G401 (cell line): ENCODE results near the gene GALNTL6. TPM values are rescaled to one million over a fixed set of nuclear protein-coding genes. Genes with fewer than 3 reads are reported as not detected.

Source experiments
- DNase-seq: peaks from one replicate; pipeline ENCODE4 v3.0.0-alpha.2; 2015; ENCODE audit warnings: low spot score
- in situ Hi-C: cut with HindIII; loops from 2 replicates; pipeline ENCODE4 v1.10.0; 2016; ENCODE audit warnings: low sequenced_read_pairs, mixed read lengths
- total RNA-seq: library from RNA; depleted of rRNA; stranded (reverse); fragments of >200 nt; shearing (Covaris generic); gene quantifications from 2 replicates; pipeline ENCODE4 v1.2.3, GENCODE V29; 2014

Gene GALNTL6
- total RNA-seq, 1 experiment from 2014 or later: not detected

DNA sequence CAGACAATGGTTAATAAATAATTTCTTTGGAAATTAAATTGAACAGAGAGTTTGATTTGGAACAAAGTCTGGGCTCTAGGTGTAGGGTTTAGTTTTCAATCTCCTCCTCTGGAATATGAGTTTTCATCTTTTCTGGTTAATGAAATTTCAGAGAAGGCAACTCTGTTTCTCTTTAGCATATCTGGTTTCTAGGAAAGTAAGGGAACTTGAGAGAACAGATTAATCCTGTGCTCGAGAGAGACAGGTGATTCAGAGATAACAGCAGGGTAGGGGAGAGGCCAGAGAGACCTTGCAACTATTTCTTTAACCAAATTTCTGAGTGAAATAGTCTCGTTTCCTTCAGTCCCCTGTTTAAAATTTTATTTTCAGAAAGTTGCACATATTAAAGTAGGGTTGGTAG is 275.4 kb downstream of the GALNTL6 start:
- in situ Hi-C loops: no loop called here
- DNase-seq: no peak

GRCh38 chr4:172095161-172095560 is 282.0 kb downstream of the GALNTL6 start:
- in situ Hi-C loops: no loop called here
- DNase-seq: no peak

GRCh38 chr4:172096786-172097185 is 283.6 kb downstream of the GALNTL6 start:
- DNase-seq: no peak
- in situ Hi-C loops: no loop called here

GRCh38 chr4:172099376-172099775 is 286.2 kb downstream of the GALNTL6 start:
- in situ Hi-C loops: no loop called here

GRCh38 chr4:172103456-172103855 is 290.3 kb downstream of the GALNTL6 start:
- no peak for DNase-seq
- in situ Hi-C loops: no loop called here

More at GRCh38 chr4:172099376-172099775, 286.2 kb downstream of the GALNTL6 start:
- no peak for DNase-seq

- in situ Hi-C loops: no loop called here
- no peak for DNase-seq
Measured at GRCh38 chr4:172104539-172104938, 291.3 kb downstream of the GALNTL6 start.

DNA sequence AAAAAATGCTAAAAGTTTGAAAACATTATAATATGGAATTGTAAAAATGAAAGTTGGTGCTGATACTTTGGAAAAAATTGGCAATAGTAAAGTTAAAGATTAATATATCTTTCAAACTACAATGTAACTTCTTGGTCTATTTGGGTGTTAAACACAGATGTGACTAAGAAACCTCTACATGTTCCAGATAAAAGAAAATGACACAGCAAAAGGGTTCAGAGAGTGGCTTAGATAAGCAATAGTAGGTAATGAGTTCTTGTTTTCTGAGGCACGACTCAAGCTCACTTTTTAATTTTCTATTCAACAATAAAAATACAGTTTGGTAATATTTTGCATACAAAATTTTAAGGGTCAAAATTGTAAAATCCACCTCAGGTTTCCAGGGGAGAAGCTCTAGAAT is 292.7 kb downstream of the GALNTL6 start:
- in situ Hi-C loops: no loop called here

DNA sequence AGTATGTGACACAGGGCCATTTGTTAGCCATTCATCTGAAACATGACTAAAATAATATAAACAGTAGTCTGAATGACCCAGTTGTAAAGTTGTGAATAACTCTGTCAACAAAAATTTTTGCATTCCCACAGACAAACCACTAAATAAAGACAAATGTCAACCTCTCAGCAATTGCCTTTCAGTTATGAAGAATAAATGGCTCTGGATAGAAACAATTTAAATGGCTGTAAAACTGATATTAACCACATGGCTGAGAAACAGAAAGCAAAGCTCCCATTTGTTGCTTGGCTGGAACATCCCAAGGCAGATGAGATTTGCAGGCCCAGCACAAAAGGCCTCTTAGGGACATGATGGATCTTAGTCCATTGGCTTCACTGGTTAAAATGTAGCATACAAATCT is 296.3 kb downstream of the GALNTL6 start:
- no peak for DNase-seq
- in situ Hi-C loops: no loop called here

More for the DNA sequence above, 292.7 kb downstream of the GALNTL6 start:
- no peak for DNase-seq

DNA sequence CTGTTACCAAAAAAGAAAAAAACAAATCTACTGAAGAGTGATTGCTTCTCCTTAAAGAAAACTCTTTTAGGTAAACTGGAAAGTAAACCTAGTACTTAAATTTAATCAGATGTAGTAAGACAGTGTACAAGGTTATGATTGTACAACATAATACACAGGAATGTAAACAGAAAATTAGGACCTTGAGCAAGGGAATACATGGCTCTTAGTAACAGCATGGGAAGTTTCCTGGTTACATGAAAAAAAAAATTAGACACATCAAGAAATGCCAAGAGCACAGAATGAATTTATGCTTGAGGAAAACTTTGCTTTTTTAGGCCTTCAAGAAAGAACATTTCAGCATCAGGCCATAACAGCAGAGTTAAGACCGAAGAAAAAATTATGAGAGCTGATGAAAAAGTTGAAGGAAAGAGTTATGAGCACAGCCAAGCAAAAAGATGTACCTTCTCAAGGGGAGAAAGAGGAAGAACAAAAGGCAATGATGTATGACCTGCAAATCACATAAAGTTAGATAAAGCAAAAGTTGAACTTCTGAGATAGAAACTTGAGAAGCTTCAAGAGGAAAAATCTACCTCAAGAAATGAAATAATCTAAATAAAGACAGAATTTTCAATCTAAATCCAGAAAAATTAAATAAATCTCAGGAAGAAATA is 311.6 kb downstream of the GALNTL6 start:
- no peak for DNase-seq
- in situ Hi-C loops: no loop called here

DNA sequence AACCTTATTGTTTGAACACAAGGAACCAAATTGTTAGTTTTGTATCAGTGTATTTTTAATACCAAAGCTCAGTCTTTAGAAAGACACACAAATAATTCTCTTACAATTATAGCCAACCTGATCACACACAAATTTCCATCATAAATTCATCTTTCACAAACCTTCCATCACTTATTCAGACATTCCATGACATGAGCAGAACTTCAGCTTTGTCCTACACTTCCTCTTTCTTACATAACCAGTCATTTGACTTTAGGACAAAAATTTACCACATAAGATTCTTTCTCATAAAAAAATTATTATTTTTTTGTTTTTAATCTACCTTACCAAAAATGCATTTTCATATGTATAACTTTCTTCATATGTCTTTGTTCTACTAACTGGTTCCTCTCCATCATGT is 312.2 kb downstream of the GALNTL6 start:
- in situ Hi-C loops: no loop called here

GRCh38 chr4:172127168-172127567 is 314.0 kb downstream of the GALNTL6 start:
- DNase-seq: no peak
- in situ Hi-C loops: no loop called here

More for the DNA sequence above, 312.2 kb downstream of the GALNTL6 start:
- DNase-seq: no peak

GRCh38 chr4:172129593-172129992 is 316.4 kb downstream of the GALNTL6 start:
- DNase-seq: no peak
- in situ Hi-C loops: no loop called here

DNA sequence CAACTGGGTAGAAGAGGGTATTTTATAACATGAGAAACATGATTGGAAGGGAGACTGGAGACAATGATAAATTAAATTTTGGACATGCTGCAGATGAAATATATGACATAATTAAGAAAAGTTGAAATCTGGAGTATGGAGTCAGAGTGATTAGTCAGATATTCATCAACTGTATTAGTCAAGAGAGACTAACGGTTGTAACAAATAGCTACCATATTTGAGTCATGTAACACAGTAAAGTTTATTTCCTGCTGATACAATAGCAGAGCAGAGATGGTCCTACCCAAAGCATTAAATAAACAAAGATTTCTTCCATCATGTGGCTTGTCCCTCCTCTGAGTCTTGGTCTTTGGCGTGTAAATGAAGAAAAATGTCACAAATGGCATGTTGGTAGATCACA is 321.3 kb downstream of the GALNTL6 start:
- DNase-seq: no peak
- in situ Hi-C loops: no loop called here

- in situ Hi-C loops: no loop called here
Measured at GRCh38 chr4:172141025-172141424, 327.8 kb downstream of the GALNTL6 start.

GRCh38 chr4:172142281-172142741 is 329.1 kb downstream of the GALNTL6 start:
- no peak for DNase-seq
- in situ Hi-C loops: no loop called here

More at GRCh38 chr4:172141025-172141424, 327.8 kb downstream of the GALNTL6 start:
- no peak for DNase-seq

GRCh38 chr4:172143605-172144314 is 330.6 kb downstream of the GALNTL6 start:
- DNase-seq: no peak
- in situ Hi-C loops: no loop called here

DNA sequence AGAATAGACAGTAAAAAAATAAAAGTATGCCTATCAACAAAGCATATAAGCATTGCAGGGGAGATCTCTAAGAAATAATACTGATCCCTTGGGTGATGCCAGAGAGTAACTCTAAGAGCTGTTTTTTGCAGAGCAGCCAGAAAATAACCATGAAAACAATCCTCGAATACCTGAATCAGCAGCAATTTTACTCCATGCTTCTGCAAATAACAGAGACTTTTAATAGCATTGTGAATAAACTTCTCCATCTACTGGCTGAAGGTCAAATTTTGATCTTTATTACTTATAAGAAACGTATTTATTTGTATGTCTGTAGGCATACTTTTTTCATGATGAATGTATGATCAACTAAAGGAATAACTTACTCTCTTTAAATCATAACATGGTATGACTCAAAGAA is 334.5 kb downstream of the GALNTL6 start:
- no peak for DNase-seq
- in situ Hi-C loops: no loop called here

DNA sequence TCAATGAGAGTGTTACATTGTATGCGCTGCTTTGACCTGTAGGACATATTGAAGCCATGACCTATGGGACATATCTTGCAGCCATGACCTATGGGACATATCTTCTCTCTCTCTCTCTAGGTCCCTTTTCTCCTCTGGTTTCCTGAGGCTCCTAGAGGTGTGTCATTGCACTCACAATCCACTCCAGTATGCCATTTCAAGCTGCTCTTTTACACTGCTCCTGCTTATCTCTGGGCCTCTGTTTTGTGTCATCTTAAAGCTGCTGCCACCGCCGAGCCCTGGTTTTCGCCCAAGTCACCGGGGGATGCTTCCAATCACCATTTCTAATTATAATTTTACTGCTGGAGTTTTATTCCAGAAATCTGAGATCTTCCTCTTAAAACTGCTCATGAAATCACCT is 336.1 kb downstream of the GALNTL6 start:
- in situ Hi-C loops: no loop called here
- DNase-seq: no peak

DNA sequence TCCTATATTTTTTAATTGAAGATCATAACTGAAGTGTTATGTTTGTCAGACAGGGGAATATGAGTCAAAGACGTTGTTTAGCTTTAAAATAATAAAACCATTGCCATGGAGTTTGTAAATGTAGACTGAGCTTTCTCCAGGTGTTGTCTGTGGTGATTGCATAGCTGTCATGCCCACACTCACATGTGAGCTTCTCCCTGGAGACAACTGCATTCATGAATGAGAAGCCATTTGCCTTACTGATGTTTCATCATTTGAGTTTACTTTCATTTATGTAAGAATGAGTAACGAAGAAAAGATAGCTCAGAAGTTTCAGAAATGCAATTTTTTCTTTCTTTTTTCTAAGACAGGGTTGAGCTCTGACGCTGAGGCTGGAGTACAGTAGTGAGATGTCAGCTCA is 339.1 kb downstream of the GALNTL6 start:
- DNase-seq: no peak
- in situ Hi-C loops: no loop called here

DNA sequence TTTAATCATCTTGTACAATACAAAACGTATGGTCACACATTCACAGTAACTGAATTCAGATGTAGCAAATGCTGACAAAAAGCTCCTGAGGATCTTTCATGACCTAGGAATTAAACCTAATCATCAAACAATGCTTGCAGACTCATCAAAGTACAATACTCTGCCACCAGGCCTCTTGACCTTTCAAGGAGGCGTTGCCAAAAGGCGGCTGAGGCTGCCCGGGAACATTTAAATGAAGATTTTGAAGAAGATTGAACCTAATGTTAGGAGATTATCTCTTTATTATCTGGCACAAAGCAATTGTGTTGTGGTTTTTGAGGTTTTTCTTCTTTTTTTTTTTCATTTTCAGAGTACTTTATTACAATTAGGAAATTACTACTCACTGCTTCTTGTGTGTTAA is 340.5 kb downstream of the GALNTL6 start:
- in situ Hi-C loops: no loop called here
- no peak for DNase-seq
